A549 (cell line): Measurements from ENCODE around the gene ZNF491. TPM values are rescaled to one million over a fixed set of nuclear protein-coding genes. Genes with fewer than 3 reads are reported as not detected.

Source experiments
- ATAC-seq, 2 experiments: fragments of 200-7000 bp in 1 of 2; fragments of >200 bp in 1 of 2; cut with Nextera tagmentation in 1 of 2; cut with Tn5 transposase in 1 of 2; 3 replicates each; pipeline versions ENCODE4 v1.8.0 to v1.9.1; 2018 to 2020; ENCODE audit warnings: mild to moderate bottlenecking in 1 of 2, moderate library complexity in 1 of 2
- CTCF ChIA-PET: fragments of 300-600 bp; sonication (Branson Sonifier 250); formaldehyde crosslinking; extraction: SDS; loops from one replicate; lab custom pipeline; 2021; ENCODE audit warnings: antibody characterized with exemption, inconsistent platforms; lab: Yijun Ruan, JAX
- POLR2A ChIA-PET: fragments of 350-600 bp; formaldehyde crosslinking; extraction: SDS; loops from one replicate; lab custom pipeline; 2021; ENCODE audit warnings: antibody characterized with exemption, inconsistent platforms; lab: Yijun Ruan, JAX
- DNase-seq, 2 experiments: peaks; one replicate each; pipeline versions ENCODE4 v3.0.0 to v3.0.0-alpha.2; 2011 to 2016; ENCODE audit warnings: low read depth in 1 of 2, low spot score in 1 of 2
- FAIRE-seq: peaks from 2 replicates; lab custom pipeline; 2011; peaks lifted over from hg19 to GRCh38; lab: Jason Lieb, UNC
- H3K27ac ChIP-seq, 2 experiments: fragments of >200 bp; sonication (Bioruptor Twin); formaldehyde crosslinking; 3 replicates each; pipeline ENCODE4 v1.5.1; 2016 to 2017
- H3K4me1 ChIP-seq: fragments of >200 bp; sonication (Bioruptor Twin); formaldehyde crosslinking; 3 replicates; pipeline ENCODE4 v1.6.1; 2016
- H3K4me2 ChIP-seq: fragments of >200 bp; sonication (Bioruptor Twin); formaldehyde crosslinking; 3 replicates; pipeline ENCODE4 v1.6.1; 2016
- H3K4me3 ChIP-seq: fragments of >200 bp; sonication (Bioruptor Twin); formaldehyde crosslinking; 3 replicates; pipeline ENCODE4 v1.5.1; 2016
- H3K9me3 ChIP-seq: fragments of >200 bp; sonication (Bioruptor Twin); formaldehyde crosslinking; 3 replicates; pipeline ENCODE4 v1.6.1; 2016
- CBX8 ChIP-seq: fragments of 200-600 bp; sonication (generic); IDR thresholded peaks from 2 replicates; pipeline ENCODE4 v1.6.1; 2016
- CEBPB ChIP-seq, 2 experiments: fragments of >200 bp in 1 of 2; sonication (Bioruptor Twin) in 1 of 2; formaldehyde crosslinking in 1 of 2; IDR thresholded peaks; 2 replicates each; pipeline ENCODE4 v1.6.1; 2012 to 2016
- CHD4 ChIP-seq: fragments of 200-600 bp; sonication (generic); IDR thresholded peaks from 2 replicates; pipeline ENCODE4 v1.6.1; 2016; ENCODE audit warnings: antibody characterized with exemption, mild to moderate bottlenecking, borderline replicate concordance
- CTCF ChIP-seq: fragments of >200 bp; sonication (Bioruptor Twin); formaldehyde crosslinking; IDR thresholded peaks from 3 replicates; pipeline ENCODE4 v1.5.1; 2016
- E2F6 ChIP-seq: IDR thresholded peaks from 2 replicates; pipeline ENCODE4 v1.6.1; 2012; ENCODE audit warnings: low read depth, borderline replicate concordance
- EHMT2 ChIP-seq: fragments of 200-600 bp; sonication (generic); IDR thresholded peaks from 2 replicates; pipeline ENCODE4 v1.6.1; 2016; ENCODE audit warnings: antibody characterized with exemption, low read depth, mild to moderate bottlenecking, moderate library complexity
- FOSB ChIP-seq: fragments of 250-450 bp; sonication (Bioruptor Pico); IDR thresholded peaks from 2 replicates; pipeline ENCODE4 v1.5.0; 2020; ENCODE audit warnings: mild to moderate bottlenecking, moderate library complexity
- FOSL2 ChIP-seq, 2 experiments: fragments of 450-650 bp in 1 of 2; fragments of >200 bp in 1 of 2; sonication (Bioruptor Twin) in 1 of 2; formaldehyde crosslinking; IDR thresholded peaks; 2 replicates each; pipeline versions ENCODE4 v1.5.0 to v1.6.1; 2016 to 2020; ENCODE audit warnings: mild to moderate bottlenecking in 1 of 2, moderate library complexity in 1 of 2
- FOXS1 ChIP-seq: fragments of 250-450 bp; sonication (Bioruptor Pico); IDR thresholded peaks from 2 replicates; pipeline ENCODE4 v1.5.0; 2020; ENCODE audit warnings: mild to moderate bottlenecking, moderate library complexity
- GATA3 ChIP-seq: IDR thresholded peaks from 2 replicates; pipeline ENCODE4 v1.6.1; 2012; ENCODE audit warnings: borderline replicate concordance
- HES2 ChIP-seq: fragments of >200 bp; sonication (Bioruptor Twin); formaldehyde crosslinking; IDR thresholded peaks from 2 replicates; pipeline ENCODE4 v1.6.1; 2016
- HOXB5 ChIP-seq: fragments of 250-450 bp; sonication (Bioruptor Pico); IDR thresholded peaks from 2 replicates; pipeline ENCODE4 v1.5.0; 2020; ENCODE audit warnings: mild to moderate bottlenecking, moderate library complexity
- JUN ChIP-seq, 2 experiments: fragments of >200 bp; sonication (Bioruptor Twin); formaldehyde crosslinking; IDR thresholded peaks; 2 replicates in 1 of 2; 3 replicates in 1 of 2; pipeline ENCODE4 v1.6.1; 2016 to 2017
- JUNB ChIP-seq: fragments of >200 bp; sonication (Bioruptor Twin); formaldehyde crosslinking; IDR thresholded peaks from 2 replicates; pipeline ENCODE4 v1.6.1; 2016
- KDM1A ChIP-seq: fragments of 200-600 bp; sonication (generic); IDR thresholded peaks from 2 replicates; pipeline ENCODE4 v1.6.1; 2016; ENCODE audit warnings: low read depth, mild to moderate bottlenecking
- KDM5A ChIP-seq: fragments of 200-600 bp; sonication (generic); IDR thresholded peaks from 2 replicates; pipeline ENCODE4 v1.6.1; 2016; ENCODE audit warnings: antibody characterized with exemption, mild to moderate bottlenecking
- MAZ ChIP-seq: fragments of 150-350 bp; IDR thresholded peaks from 2 replicates; pipeline ENCODE4 v1.6.1; 2014; ENCODE audit warnings: antibody characterized with exemption, low read depth, low read length, borderline replicate concordance
- NFE2L2 ChIP-seq: fragments of 150-350 bp; conservative IDR thresholded peaks from 2 replicates; pipeline ENCODE4 v1.6.1; 2014; ENCODE audit warnings: low read length
- NR3C1 ChIP-seq: fragments of >200 bp; sonication (Bioruptor Twin); formaldehyde crosslinking; IDR thresholded peaks from 3 replicates; pipeline ENCODE4 v1.6.1; 2017
- SMC3 ChIP-seq: fragments of >200 bp; sonication (Bioruptor Twin); formaldehyde crosslinking; IDR thresholded peaks from 3 replicates; pipeline ENCODE4 v1.6.1; 2018; ENCODE audit warnings: inconsistent platforms
- ZC3H11A ChIP-seq: fragments of 450-650 bp; IDR thresholded peaks from 2 replicates; pipeline ENCODE4 v1.6.1; 2014; ENCODE audit warnings: antibody characterized with exemption, mild to moderate bottlenecking
- ZFP36 ChIP-seq: fragments of 450-650 bp; IDR thresholded peaks from 2 replicates; pipeline ENCODE4 v1.6.1; 2014; ENCODE audit warnings: borderline replicate concordance; ENCODE audit not compliant: partially characterized antibody
- WGBS: methylation state at CpG from one replicate; pipeline ENCODE4 v1.1.6; 2017; ENCODE audit errors: missing lambda C conversion rate; 5-methylcytosine and 5-hydroxymethylcytosine counted together
- polyA plus RNA-seq, 4 experiments: library from polyadenylated mRNA; depleted of rRNA in 3 of 4; stranded (reverse); fragments of >200 nt; fragmentation: RNase III in 1 of 4; extraction: RNeasy Plus Mini Kit Qiagen cat#74134 plus additional on column Dnase treatment in 1 of 4; gene quantifications; 2 replicates in 3 of 4; 3 replicates in 1 of 4; pipeline ENCODE4 v1.2.3, GENCODE V29; 2011 to 2017

The ZNF491 gene
- polyA plus RNA-seq, 2 of the 4 experiments (the other 2 are of a cell fraction) = not detected

GRCh38 chr19:11781295-11782057 is 16.8 kb upstream of the ZNF491 start:
- POLR2A ChIA-PET = no interaction called here
- CTCF ChIA-PET = no interaction called here
- H3K4me3 ChIP-seq = no peak overlapping the region

GRCh38 chr19:11783767-11784166 is 14.6 kb upstream of the ZNF491 start:
- POLR2A ChIA-PET = no interaction called here
- no peak for DNase-seq
- TF ChIP-seq KDM5A = no peak
- TF ChIP-seq JUN (IDR thresholded peaks at IDR 0.05) = no peak
- no peak for TF ChIP-seq FOXS1 (CRISPR knock-in tag)
- no peak for TF ChIP-seq FOSB (CRISPR knock-in tag)
- TF ChIP-seq CEBPB (IDR thresholded peaks at IDR 0.05) = no peak
- TF ChIP-seq CHD4 = no peak
- no peak for TF ChIP-seq KDM1A
- TF ChIP-seq HES2 = no peak
- peaks cover 10% of the 10 kb centered on the region; the same call in 2 of the 3 replicates for H3K9me3 ChIP-seq
- no peak for ATAC-seq
- H3K4me2 ChIP-seq = no peak overlapping the region
- 0% methylated on average over 1 of the region's 1 CpG for WGBS
- CTCF ChIA-PET = no interaction called here
- no peak for FAIRE-seq
- no peak overlapping the region for H3K4me3 ChIP-seq
- no peak overlapping the region for H3K27ac ChIP-seq
- H3K4me1 ChIP-seq = no peaks in the 10 kb centered on the region

More at GRCh38 chr19:11781295-11782057, 16.8 kb upstream of the ZNF491 start:
- FAIRE-seq (no peak), ATAC-seq (no peak), DNase-seq (no peak)
- WGBS = 48% methylated on average over 5 of the region's 5 CpGs
- no peak overlapping the region for H3K4me2 ChIP-seq
- H3K27ac ChIP-seq = no peak overlapping the region
- H3K9me3 ChIP-seq = peaks cover 10% of the 10 kb centered on the region; the same call in 2 of the 3 replicates
- no peaks in the 10 kb centered on the region for H3K4me1 ChIP-seq
- TF ChIP-seq CBX8 = no peak
- no peak for TF ChIP-seq HOXB5
- TF ChIP-seq SMC3 = no peak
- TF ChIP-seq JUNB = no peak
- TF ChIP-seq ZC3H11A = no peak
- TF ChIP-seq FOXS1 (CRISPR knock-in tag) = no peak
- no peak for TF ChIP-seq FOSL2 (IDR thresholded peaks at IDR 0.05)
- TF ChIP-seq FOSL2 (CRISPR knock-in tag; IDR thresholded peaks at IDR 0.05) = no peak
- TF ChIP-seq MAZ = no peak
- TF ChIP-seq ZFP36 = no peak
- TF ChIP-seq EHMT2 = no peak
- no peak for TF ChIP-seq GATA3
- no peak for TF ChIP-seq JUN (IDR thresholded peaks at IDR 0.05)

GRCh38 chr19:11784356-11784755 is 14.0 kb upstream of the ZNF491 start:
- CTCF ChIA-PET = no interaction called here
- H3K4me1 ChIP-seq = no peaks in the 10 kb centered on the region
- peaks cover 10% of the 10 kb centered on the region; the same call in 1 of the 3 replicates for H3K9me3 ChIP-seq
- DNase-seq (no peak), FAIRE-seq (no peak), ATAC-seq (no peak)
- no peak overlapping the region for H3K4me3 ChIP-seq
- no peak overlapping the region for H3K4me2 ChIP-seq
- TF ChIP-seq E2F6 = no peak
- no peak for TF ChIP-seq NFE2L2
- TF ChIP-seq NR3C1 = no peak
- TF ChIP-seq CTCF = no peak
- TF ChIP-seq, all 56 proteins: peak for 0
- POLR2A ChIA-PET = no interaction called here
- H3K27ac ChIP-seq = no peak overlapping the region
- 43% methylated on average over 3 of the region's 3 CpGs for WGBS
